ENCODE results near the gene GRPR.

- TF ChIP-seq FOXM1 (IDR thresholded peaks at IDR 0.05; ENCODE audit: borderline replicate concordance, low read depth) (no peak), EP300 (IDR thresholded peaks at IDR 0.05; ENCODE audit: borderline replicate concordance) (no peak), TEAD4 (IDR thresholded peaks at IDR 0.05) (no peak), YY1 (IDR thresholded peaks at IDR 0.05; ENCODE audit: low read depth) (no peak), CREB1 (IDR thresholded peaks at IDR 0.05; ENCODE audit: low read depth) (no peak), NFIC (IDR thresholded peaks at IDR 0.05) (no peak), TCF12 (IDR thresholded peaks at IDR 0.05; ENCODE audit: low read depth) (no peak), EGR1 (IDR thresholded peaks at IDR 0.05) (no peak), TAF1 (IDR thresholded peaks at IDR 0.05; ENCODE audit: low read depth) (no peak)
- TF ChIP-seq, protein P1, sequence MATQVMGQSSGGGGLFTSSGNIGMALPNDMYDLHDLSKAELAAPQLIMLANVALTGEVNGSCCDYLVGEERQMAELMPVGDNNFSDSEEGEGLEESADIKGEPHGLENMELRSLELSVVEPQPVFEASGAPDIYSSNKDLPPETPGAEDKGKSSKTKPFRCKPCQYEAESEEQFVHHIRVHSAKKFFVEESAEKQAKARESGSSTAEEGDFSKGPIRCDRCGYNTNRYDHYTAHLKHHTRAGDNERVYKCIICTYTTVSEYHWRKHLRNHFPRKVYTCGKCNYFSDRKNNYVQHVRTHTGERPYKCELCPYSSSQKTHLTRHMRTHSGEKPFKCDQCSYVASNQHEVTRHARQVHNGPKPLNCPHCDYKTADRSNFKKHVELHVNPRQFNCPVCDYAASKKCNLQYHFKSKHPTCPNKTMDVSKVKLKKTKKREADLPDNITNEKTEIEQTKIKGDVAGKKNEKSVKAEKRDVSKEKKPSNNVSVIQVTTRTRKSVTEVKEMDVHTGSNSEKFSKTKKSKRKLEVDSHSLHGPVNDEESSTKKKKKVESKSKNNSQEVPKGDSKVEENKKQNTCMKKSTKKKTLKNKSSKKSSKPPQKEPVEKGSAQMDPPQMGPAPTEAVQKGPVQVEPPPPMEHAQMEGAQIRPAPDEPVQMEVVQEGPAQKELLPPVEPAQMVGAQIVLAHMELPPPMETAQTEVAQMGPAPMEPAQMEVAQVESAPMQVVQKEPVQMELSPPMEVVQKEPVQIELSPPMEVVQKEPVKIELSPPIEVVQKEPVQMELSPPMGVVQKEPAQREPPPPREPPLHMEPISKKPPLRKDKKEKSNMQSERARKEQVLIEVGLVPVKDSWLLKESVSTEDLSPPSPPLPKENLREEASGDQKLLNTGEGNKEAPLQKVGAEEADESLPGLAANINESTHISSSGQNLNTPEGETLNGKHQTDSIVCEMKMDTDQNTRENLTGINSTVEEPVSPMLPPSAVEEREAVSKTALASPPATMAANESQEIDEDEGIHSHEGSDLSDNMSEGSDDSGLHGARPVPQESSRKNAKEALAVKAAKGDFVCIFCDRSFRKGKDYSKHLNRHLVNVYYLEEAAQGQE (IDR thresholded peaks at IDR 0.05; ENCODE audit: low read depth), result no peak
Observed at GRCh38 chrX:16141422-16142245, 18.3 kb downstream of the GRPR start.

Data from Ishikawa (cell line).